HAP-1 (cell line): ENCODE results near the gene ADGRA3.
A peak's percentile ranks its signal among the peaks of the same experiment; 100 is the strongest.

Source experiments
- DNase-seq, 2 experiments: peaks; one replicate each; pipeline ENCODE4 v3.0.0-alpha.2; 2016 to 2020; ENCODE audit warnings: low spot score in 2 of 2
- H3K27me3 ChIP-seq: fragments of 250-450 bp; sonication (Bioruptor Pico); 2 replicates; pipeline ENCODE4 v1.5.1; 2020; ENCODE audit warnings: low read depth, mild to moderate bottlenecking, moderate library complexity
- H3K36me3 ChIP-seq: fragments of 250-450 bp; sonication (Bioruptor Pico); replicated peaks from 2 replicates; pipeline ENCODE4 v1.5.1; 2020; ENCODE audit warnings: mild to moderate bottlenecking
- H3K4me1 ChIP-seq: fragments of 250-450 bp; sonication (Bioruptor Pico); 2 replicates; pipeline ENCODE4 v1.5.1; 2020; ENCODE audit warnings: mild to moderate bottlenecking
- H3K4me3 ChIP-seq: fragments of 250-450 bp; sonication (Bioruptor Pico); 2 replicates; pipeline ENCODE4 v1.5.1; 2020; ENCODE audit warnings: mild to moderate bottlenecking, moderate library complexity
- H3K9me3 ChIP-seq: fragments of 250-450 bp; sonication (Bioruptor Pico); 2 replicates; pipeline ENCODE4 v1.5.1; 2020; ENCODE audit warnings: mild to moderate bottlenecking, moderate library complexity
- in situ Hi-C: fragments of 300-500 bp; cut with MboI; formaldehyde crosslinking; loops from 3 replicates; pipeline ENCODE4 v1.14.3; 2020; ENCODE audit warnings: low sequenced_read_pairs, inconsistent platforms, mixed read lengths

Gene ADGRA3

DNA sequence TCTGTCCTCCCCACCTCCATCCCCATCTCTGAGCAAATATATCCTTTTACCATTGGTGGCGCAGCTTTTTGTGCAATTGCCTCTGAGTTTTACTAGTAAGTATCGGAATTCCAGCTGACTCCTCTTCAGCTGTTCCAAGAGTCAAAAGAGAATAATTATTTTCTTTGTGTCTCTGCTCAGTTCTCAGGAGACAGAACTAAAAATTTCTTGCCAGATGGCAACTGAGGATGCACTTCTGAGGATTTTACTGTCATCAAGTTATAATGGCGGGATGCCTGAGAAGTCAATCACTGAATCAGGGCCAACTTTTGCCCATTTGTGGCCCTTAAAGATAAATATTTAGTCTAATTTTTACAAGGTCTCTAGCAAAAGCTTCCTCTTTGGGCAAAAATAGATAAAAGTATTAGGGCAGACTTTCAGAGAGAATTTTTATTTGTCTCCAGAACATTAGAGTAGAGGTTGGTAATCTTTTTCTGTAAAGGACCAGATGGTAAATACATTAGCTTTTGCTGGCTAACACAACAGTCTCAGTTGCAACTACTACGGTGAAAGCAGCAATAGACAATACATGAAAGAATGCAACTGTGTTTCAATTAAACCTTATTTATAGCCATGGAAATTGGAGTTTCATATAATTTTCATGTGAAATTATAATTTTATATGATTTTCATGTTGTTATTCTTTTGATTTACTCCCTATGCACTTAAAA is 15.6 kb upstream of the ADGRA3 start:
- no peak for DNase-seq
- no peak overlapping the region for H3K4me3 ChIP-seq

DNA sequence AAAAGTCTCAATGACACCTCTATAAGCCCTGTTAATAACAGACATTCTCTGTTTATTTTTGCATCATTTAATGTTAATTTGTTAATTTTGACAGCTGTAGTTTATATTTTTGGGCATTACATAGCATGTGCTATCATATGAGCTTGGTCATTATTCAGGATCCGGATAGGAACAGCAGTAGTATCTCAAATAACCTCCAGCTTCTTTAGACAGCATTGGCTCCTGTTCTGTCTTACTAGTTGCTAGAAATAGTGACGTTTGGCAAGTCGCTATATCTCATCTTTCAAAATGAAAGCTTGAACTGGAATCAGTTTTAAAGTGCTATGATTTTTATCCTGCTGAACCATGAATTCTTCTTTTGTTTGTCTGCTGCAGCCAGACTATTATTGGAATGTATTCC is 9.0 kb upstream of the ADGRA3 start:
- Histone ChIP-seq H3K27me3 (no peaks in the 10 kb centered on the region), H3K4me3 (no peak overlapping the region), H3K36me3 (no peaks in the 10 kb centered on the region), H3K4me1 (0 out of 2 replicates have a peak, but pooled peaks cover 2% of the 10 kb centered on the region), H3K9me3 (no peaks in the 10 kb centered on the region)
- in situ Hi-C loops, result no loop called here
- DNase-seq, result no peak

More for the DNA sequence above, 15.6 kb upstream of the ADGRA3 start:
- Histone ChIP-seq H3K36me3 (no peaks in the 10 kb centered on the region), H3K4me1 (0 out of 2 replicates have a peak, but pooled peaks cover 2% of the 10 kb centered on the region), H3K27me3 (no peaks in the 10 kb centered on the region), H3K9me3 (peaks cover 7% of the 10 kb centered on the region; the same call in 1 of the 2 replicates)
- in situ Hi-C loops, result no loop called here

DNA sequence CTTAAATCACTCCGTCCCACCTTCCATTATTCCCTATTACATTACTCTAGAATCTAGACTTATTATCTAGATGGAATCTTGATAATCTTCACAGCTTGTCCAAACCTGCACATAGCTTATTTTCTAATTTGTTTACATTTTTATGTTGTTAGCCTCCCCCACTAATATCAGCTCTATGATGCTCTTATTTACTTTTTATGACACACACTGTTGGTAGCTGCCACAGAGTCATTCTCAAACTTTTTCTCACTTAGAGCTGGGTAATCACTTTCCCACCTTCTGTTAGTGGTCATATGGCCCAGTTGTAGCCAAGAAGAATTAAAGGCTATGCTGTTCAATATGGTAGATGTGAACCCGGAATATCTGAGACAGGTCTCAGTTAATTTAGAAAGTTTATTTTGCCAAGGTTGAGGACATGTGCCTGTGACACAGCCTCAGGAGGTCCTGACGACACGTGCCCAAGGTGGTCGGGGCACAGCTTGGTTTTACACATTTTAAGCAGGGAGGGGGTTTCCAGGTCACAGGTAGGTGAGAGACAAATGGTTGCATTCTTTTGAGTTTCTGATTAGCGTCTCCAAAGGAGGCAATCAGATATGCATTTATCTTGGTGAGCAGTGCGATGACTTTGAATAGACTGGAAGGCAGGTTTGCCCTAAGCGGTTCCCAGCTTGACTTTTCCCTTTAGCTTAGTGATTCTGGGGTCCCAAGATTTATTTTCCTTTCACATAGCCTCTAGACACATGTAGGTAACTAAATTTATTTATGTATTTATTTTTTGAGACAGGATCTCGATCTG is 7.0 kb upstream of the ADGRA3 start:
- Histone ChIP-seq H3K4me3 (no peak overlapping the region), H3K4me1 (no peaks in the 10 kb centered on the region), H3K27me3 (no peaks in the 10 kb centered on the region), H3K36me3 (no peaks in the 10 kb centered on the region), H3K9me3 (no peaks in the 10 kb centered on the region)
- in situ Hi-C loops, result no loop called here
- DNase-seq, result no peak

DNA sequence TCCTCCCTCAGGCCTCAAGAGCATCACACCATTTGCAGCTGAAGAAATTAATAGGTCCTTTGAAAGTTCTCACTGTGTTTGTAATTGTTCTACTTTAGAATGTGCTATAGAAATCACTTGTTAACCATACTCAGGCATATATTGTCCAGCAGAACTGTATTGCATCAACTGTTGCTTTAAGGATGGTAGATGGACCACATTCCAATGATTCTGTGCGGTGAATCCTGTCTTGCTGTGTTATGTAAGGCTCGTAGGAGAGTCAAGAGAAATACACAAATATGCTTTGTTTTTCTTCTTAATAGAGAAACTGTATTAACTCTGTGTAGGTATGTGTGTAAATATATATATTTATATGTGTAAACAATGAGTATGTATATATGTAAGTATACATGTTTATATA is 6.3 kb upstream of the ADGRA3 start:
- Histone ChIP-seq H3K4me1 (no peaks in the 10 kb centered on the region), H3K4me3 (no peak overlapping the region), H3K9me3 (no peaks in the 10 kb centered on the region), H3K36me3 (no peaks in the 10 kb centered on the region), H3K27me3 (no peaks in the 10 kb centered on the region)
- DNase-seq, result no peak
- in situ Hi-C loops, result no loop called here

DNA sequence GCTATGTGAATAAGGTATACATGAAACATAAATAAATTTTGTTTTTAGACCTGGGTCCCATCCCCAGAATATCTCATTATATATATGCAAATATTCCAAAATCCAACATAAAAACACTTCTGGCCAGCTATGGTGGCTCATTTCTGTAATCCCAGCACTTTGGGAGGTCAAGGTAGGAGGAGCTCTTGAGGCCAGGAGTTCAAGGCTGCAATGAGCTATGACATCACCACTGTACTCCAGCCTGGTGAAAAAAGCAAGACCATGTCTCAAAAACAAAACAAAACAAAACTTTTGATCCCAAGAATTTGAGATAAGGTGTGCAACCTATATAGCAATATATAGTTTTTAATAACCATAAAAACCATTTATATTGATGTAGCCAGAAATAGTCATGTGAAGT is 5.4 kb upstream of the ADGRA3 start:
- in situ Hi-C loops, result no loop called here
- Histone ChIP-seq H3K4me3 (no peak overlapping the region), H3K36me3 (no peaks in the 10 kb centered on the region), H3K4me1 (0 out of 2 replicates have a peak, but pooled peaks cover 2% of the 10 kb centered on the region), H3K9me3 (no peaks in the 10 kb centered on the region), H3K27me3 (no peaks in the 10 kb centered on the region)
- DNase-seq, result no peak

DNA sequence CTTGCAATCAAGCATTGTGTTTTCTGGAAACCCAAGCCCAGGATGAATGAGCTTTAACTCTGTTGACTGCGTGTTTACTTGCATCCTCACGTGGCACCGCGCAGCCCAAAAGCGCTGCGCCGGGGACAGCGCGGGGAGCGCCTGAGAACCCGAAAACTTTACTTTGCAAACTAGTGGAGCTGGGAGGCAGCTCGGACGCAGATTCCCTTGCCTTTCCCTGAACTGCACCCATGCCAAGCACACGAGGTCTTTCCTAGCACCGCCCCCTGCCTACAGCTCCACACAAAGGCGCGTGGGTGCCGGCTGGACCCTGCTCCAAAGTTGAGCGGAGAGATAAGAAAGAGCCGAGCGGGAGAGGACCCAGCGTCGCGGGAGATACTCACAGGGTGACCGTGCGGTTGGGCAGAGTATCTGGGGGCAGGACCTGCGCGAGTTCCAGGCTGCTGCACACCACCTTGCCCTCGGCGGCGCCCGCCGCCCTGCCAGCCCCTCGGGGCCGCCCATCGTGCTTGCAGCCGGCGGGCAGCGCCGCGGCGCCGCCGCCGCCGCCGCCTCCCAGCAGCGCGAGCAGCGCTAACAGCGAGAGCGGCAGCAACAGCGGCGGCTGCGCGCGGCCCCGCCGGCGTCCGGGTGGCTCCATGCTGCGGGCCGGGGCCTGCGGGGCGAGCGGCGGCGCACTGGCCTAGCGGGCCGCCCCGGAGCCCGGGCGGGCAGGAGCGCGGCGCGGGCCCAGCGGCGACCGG is 550 bp downstream of the ADGRA3 start:
- Histone ChIP-seq H3K27me3 (no peaks in the 10 kb centered on the region), H3K9me3 (no peaks in the 10 kb centered on the region), H3K4me1 (peaks cover 3% of the 10 kb centered on the region; the same call in 1 of the 2 replicates), H3K4me3 (peak overlapping the region; percentile 52), H3K36me3 (no peaks in the 10 kb centered on the region)
- in situ Hi-C loops, result no loop called here
- DNase-seq, result peak; percentile 81 to 84

DNA sequence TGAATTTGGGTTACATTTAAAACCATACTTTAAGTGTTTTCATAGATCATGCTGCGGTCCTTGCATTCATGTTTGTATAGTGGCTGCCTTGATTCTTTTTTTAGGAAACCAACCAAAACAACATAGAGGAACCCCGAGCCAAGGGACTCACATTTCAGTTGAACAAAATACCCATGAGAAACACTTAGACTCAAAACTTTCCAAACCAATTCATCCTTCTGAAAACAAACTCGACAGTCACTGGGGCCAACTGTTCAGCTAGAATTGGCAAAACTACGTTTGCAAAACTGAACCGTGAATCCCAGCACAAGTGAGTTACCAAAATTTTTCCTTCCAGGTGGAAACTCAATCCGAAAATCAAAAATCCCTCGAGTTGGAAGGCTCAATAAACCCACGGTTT is 1.4 kb downstream of the ADGRA3 start:
- peak overlapping the region; percentile 52 for H3K4me3 ChIP-seq
- in situ Hi-C loops, result no loop called here
- no peaks in the 10 kb centered on the region for H3K36me3 ChIP-seq
- no peak for DNase-seq
- H3K9me3 ChIP-seq, result no peaks in the 10 kb centered on the region
- H3K27me3 ChIP-seq, result no peaks in the 10 kb centered on the region
- H3K4me1 ChIP-seq, result peaks cover 3% of the 10 kb centered on the region; the same call in 1 of the 2 replicates

DNA sequence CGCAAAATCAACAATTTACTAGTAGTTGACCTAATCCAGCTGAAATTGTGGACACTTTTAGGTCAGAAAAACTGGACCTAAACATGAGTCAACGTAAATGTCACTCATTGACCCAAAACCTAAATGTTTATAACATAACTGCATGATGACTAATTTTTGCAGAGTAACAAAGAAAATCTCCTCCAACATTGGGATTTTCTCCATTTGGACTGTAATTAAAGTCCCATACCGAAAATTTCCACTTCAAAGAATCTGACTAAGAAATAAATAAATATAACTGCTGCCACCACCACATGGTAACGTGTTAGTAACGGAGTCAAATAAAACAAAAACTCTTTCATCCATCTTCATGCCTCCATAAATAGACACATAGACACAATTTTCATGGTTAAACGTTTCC is 1.9 kb downstream of the ADGRA3 start:
- no peaks in the 10 kb centered on the region for H3K27me3 ChIP-seq
- H3K4me1 ChIP-seq, result peaks cover 3% of the 10 kb centered on the region; the same call in 1 of the 2 replicates
- no peaks in the 10 kb centered on the region for H3K36me3 ChIP-seq
- in situ Hi-C loops, result no loop called here
- peak overlapping the region; percentile 52 for H3K4me3 ChIP-seq
- H3K9me3 ChIP-seq, result no peaks in the 10 kb centered on the region
- DNase-seq, result no peak

DNA sequence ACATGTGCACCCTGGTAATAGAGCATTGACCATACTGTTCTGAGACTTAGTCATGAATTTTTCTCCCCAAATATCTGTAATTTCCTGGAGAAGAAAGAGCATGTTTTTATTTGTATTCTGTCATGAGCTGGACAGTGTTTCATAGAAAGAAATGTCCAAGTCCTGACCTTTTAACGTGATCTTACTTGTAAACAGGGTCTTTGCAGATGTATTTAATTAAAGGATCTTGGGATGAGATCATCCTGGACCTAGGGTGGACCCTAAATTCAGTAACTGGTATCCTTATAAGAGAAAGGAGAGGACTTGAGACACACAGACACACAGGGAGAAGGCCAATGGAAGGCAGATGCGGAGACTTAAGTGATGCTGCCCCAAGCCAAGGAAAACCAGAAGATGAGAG is 3.6 kb downstream of the ADGRA3 start:
- in situ Hi-C loops, result no loop called here
- Histone ChIP-seq H3K9me3 (no peaks in the 10 kb centered on the region), H3K4me3 (no peak overlapping the region), H3K27me3 (no peaks in the 10 kb centered on the region), H3K4me1 (peaks cover 3% of the 10 kb centered on the region; the same call in 1 of the 2 replicates), H3K36me3 (no peaks in the 10 kb centered on the region)
- DNase-seq, result no peak

DNA sequence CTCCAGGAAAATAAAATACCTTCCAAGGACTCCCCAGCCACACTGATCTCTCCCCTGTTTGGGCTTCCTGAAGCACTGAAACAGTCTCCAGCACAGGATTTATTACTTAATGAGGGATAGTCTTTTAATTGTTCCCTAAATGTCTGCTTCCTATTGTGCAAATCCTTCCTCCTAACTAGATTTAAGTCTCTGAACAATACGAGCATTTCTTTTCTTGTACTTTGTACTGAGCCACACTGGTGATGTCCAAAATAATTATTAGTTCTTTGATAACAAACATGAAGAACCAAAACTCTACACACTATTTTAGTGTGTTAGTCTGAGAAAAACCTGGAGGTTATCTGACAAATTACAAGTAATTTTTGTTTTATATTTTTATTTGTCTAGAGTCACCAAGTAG is 5.1 kb downstream of the ADGRA3 start:
- Histone ChIP-seq H3K36me3 (no peaks in the 10 kb centered on the region), H3K4me1 (no peaks in the 10 kb centered on the region; the same call in 1 of the 2 replicates), H3K27me3 (no peaks in the 10 kb centered on the region), H3K9me3 (no peaks in the 10 kb centered on the region), H3K4me3 (no peak overlapping the region)
- no peak for DNase-seq
- in situ Hi-C loops, result no loop called here

DNA sequence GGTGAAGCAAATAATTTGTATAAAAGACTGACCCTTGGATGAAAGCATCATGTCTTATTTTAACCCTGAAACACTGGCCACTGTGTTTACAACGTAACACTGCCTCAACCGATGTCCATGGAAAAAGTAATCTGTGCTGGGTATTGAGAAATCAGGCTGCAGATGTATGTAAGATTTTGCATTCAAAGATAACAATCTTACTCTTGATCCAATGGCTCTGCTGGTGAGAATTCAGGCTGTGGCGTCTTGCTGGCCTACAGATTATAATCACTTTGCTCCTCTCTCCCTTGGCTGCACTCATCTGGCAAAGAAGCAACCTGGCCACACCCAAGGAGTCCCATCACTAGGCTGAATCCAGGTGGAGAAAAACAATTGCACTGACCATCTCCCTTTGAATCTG is 7.5 kb downstream of the ADGRA3 start:
- H3K27me3 ChIP-seq, result no peaks in the 10 kb centered on the region
- no peak for DNase-seq
- H3K9me3 ChIP-seq, result no peaks in the 10 kb centered on the region
- H3K4me3 ChIP-seq, result no peak overlapping the region
- H3K36me3 ChIP-seq, result no peaks in the 10 kb centered on the region
- H3K4me1 ChIP-seq, result no peaks in the 10 kb centered on the region; the same call in 1 of the 2 replicates
- in situ Hi-C loops, result no loop called here

DNA sequence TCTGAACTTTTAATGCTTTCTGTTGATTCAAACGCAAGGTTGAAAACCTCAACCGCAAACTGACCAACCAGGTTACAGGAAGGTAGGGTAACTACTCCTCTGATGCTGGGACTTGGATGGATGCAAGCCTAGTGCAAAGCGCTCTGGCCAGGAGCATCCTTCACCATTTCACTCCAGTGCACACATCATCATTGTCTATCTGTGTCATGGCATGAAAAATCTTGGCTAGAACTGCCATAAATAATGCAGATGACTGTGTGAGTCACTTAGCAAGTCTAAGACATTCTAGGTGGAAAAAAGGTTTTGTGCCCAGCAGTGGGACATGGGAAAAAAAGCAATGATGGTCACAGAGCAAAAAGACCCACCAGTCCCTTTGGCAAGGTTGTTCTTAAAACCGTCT is 10.9 kb downstream of the ADGRA3 start:
- Histone ChIP-seq H3K36me3 (no peaks in the 10 kb centered on the region), H3K4me3 (no peak overlapping the region), H3K9me3 (no peaks in the 10 kb centered on the region), H3K4me1 (peaks cover 15% of the 10 kb centered on the region), H3K27me3 (no peaks in the 10 kb centered on the region)
- in situ Hi-C loops, result no loop called here
- no peak for DNase-seq

DNA sequence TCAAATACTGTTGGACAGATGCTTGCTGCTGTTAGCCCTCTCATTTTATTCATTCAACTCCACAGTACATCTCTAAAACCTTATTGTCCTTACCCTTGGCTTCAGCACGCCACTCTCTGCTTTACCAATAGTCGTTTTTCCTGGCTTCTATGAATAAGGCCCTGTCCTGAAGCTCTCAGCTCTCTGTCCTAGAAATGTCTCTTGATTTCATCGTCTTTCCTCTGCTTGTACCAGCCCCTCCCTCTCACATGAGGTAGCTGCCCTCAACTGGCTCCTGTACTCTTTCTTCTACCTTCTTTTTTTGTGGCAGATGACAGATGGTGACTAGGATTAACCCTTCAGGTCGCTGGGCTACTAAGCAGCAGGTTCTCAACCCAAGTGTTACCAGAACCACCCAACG is 11.4 kb downstream of the ADGRA3 start:
- H3K4me3 ChIP-seq, result no peak overlapping the region
- no peaks in the 10 kb centered on the region for H3K9me3 ChIP-seq
- in situ Hi-C loops, result no loop called here
- DNase-seq, result no peak
- H3K4me1 ChIP-seq, result peaks cover 19% of the 10 kb centered on the region
- no peaks in the 10 kb centered on the region for H3K36me3 ChIP-seq
- no peaks in the 10 kb centered on the region for H3K27me3 ChIP-seq
